Right renal pelvis (tissue), 4 donors: Measurements from ENCODE around the gene NFASC. TPM values are rescaled to one million over a fixed set of nuclear protein-coding genes. Genes with fewer than 3 reads are reported as not detected.
A peak's percentile ranks its signal among the peaks of the same experiment; 100 is the strongest.

Experiments used
- DNase-seq, 4 donors: peaks; one replicate each; pipeline ENCODE4 v3.0.0-alpha.2; 2013; ENCODE audit warnings: low read depth in 4 of 4, low spot score in 3 of 4, missing footprints in 1 of 4
- polyA plus RNA-seq, 4 donors: library from polyadenylated mRNA; unstranded; fragments of 120-200 nt; gene quantifications; one replicate each; pipeline ENCODE4 v1.2.1, GENCODE V29; 2013; ENCODE audit not compliant: insufficient read length in 4 of 4

NFASC gene
- polyA plus RNA-seq = 10 to 100 TPM; 13.0 to 34.1 (median 15.3) TPM

- DNase-seq = no peak
These were observed at the start of gene NFASC for GRCh38 chr1:204870160-204870912. Gene NFASC, plus strand, starts transcription at chr1:204870862. Its CDS starts 73,454 bp downstream, at chr1:204944316.

DNA sequence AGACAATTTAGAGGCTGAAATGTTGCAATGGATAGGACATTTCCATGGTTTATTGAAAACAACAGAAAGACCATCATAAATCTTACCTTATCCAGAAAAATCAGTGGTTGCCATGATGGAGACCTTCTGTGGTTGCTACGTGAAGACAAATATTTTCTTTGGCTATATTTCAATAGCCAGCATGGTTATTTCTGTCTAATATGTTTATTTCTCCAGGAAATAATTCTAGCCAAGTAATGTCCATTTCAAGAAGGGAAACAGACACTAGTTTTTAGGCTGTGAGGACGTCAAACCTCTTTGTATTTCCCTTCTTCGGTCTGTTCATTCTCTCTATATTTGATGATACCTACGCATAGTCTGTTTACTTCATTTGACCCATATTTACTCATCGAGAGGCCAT, 49.2 kb upstream of the NFASC start:
- DNase-seq = peak in 1 of 4 donors; percentile 42

DNA sequence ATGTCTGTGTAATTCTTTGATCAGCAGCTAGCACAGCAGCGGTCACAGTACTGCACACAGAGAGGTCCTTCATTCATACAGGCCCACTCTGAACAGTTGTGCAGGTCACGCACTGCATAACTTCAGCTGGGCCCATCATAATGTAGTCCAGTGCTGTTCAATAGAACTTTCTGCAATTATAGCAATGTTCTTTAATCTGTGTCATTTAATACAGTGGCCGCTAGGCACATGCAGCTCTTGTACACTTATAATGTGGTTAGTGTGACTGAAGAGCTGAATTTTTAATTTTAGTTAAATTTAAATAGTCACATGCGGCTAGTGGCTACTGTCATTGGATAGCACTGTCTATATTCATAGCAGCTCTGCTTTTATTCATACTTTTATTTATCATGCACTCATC, 48.7 kb upstream of the NFASC start:
- no peak for DNase-seq

- no peak for DNase-seq
These were observed 43.7 kb upstream of the NFASC start for GRCh38 chr1:204826970-204827369.

DNA sequence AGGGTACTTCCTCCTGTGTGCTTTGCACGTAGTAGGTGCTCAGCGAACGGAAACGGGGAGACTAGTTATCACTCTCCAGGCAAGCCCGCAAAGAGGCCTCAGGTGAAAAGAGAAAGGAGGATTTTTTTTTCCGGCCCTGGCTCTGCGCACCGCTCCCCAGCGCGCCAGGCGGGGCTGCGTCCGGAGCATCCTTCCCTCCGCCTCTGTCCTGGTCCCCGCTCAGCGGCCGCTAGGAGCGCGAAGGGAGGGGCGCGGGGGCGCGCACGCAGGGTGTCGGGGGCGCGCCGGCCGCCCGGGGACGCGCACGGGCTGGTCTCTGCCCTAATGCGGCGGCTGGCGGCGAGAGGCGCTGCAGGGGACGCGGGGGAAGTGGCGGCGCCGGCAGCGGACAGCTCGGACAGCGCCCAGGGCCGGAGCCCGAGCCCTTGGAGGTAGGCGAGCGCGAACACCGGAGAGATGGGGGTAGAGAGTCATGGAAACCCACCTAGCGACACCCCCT, 42.3 kb upstream of the NFASC start:
- peak in 3 of 4 donors; percentile 49 to 63 (median 58) for DNase-seq

DNA sequence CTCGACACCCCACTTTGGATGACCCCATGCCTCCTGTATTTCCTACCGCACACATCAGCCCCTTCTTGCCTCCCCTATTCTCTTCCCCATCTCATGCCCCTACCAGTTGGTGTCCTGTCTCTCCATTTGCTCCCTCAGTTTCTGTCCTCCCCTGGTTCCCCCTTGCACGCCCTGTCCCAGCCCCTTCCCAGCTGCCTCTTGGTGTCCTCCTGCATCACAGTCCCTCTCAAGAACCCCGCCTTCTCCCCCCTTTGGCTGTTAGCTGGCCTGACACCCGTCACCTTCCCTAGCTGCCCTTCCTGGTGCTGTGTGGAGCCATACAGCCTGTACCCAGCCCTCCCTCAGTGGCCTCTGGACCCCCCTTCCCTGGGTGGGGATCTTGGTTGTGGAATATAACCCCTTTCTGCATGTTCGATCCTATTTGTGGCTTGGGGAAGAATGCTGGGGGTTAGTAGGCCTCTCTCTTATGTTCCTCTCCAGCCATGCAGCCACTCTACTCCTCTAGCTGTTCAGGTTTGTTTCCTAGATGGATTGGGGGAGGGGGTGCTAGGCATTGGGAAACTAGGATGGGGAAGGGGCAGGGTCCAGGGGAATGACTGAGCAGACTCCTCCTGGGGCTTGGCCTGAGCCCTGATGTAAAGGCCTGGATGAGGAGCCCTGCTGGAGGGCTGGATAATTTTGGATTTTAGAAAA, 41.4 kb upstream of the NFASC start:
- no peak for DNase-seq

GRCh38 chr1:204830747-204831146, 39.9 kb upstream of the NFASC start:
- DNase-seq = no peak

DNA sequence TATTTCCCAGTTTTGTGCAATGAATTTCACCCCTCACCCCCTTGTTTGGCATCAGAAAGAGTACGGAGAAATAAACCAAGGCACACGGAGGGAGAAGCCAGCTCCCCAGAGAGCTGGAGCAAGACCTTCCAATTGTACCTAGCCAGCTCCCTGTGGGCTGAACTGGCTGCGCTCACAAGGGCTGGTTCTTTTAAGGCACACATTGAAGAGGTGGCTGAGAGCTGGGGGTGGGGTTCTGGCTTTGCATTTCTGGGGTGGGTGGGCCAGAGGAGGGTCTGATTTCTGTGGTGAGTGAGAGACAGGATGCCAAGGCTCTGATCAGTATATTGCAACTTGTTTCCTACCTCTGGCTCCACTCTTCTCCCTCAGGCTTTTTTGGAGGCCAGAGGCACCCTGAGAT, 39.5 kb upstream of the NFASC start:
- DNase-seq = no peak

- no peak for DNase-seq
These were observed 36.3 kb upstream of the NFASC start for GRCh38 chr1:204834336-204834735.

- no peak for DNase-seq
These were observed 35.9 kb upstream of the NFASC start for GRCh38 chr1:204834752-204835151.

DNA sequence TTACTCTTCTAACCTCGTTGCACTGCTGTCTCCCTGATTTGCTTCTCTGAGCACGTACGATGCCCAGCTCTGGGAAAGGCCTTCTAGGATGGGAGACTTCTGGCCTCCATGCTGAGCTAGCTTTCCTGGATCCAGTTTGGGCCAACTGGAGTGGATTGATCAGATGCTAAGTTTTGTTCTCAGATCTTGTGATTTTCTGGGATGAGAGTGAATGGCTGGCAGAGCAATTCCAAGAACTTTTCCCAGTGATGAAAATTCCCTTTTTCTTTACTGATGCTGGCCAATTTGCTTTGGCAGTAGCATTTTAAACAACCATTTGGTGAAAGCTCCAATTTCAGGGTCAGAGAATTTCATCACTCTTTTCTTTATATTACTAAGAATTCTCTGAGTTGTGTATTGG, 34.9 kb upstream of the NFASC start:
- no peak for DNase-seq

- DNase-seq = no peak
These were observed 33.8 kb upstream of the NFASC start for GRCh38 chr1:204836856-204837255.

- peak; percentile 67 to 80 (median 69) for DNase-seq
These were observed 33.1 kb upstream of the NFASC start for GRCh38 chr1:204837440-204838084.

- no peak for DNase-seq
These were observed 29.3 kb upstream of the NFASC start for GRCh38 chr1:204841316-204841715.

DNA sequence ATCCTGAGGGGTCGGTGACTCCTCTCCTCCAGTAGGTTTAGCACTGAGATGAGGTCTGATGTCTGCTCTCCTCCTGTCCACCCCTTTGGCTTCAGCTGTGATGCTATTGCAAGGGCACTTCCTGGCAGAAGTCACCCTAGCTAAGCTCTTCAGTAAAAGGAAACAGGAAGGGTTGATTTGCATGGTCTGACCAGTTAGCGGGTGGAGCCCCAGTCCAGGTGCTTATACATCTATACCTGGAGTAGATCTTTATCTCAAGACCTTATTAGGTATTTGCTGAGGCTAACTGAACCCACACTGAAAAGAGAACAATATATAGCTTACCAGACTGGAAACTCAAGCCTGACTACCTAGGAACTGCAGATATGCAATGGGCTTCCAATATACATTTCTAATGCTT, 28.9 kb upstream of the NFASC start:
- DNase-seq = no peak

- no peak for DNase-seq
These were observed 28.3 kb upstream of the NFASC start for GRCh38 chr1:204842369-204842768.

DNA sequence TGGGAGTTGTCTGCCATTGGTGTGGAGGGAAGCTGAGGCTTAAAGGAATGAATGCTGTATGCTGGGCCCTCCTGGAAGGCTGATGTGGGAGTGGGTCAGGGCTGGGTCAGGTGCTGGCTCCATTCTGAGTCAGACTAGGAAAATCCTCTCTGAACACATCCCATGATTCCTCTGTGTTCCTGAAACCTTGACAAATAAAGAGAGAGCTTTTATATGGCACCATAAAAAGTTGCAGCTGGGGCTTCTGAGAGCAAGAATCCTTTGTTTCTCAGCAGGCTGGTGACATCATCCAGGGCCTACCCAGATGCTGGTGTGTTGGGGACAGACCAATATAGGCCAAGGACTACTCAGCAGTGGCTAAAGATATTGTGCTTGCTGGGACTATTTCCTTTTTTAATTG, 27.8 kb upstream of the NFASC start:
- no peak for DNase-seq

- DNase-seq = no peak
These were observed 24.1 kb upstream of the NFASC start for GRCh38 chr1:204846546-204846945.

DNA sequence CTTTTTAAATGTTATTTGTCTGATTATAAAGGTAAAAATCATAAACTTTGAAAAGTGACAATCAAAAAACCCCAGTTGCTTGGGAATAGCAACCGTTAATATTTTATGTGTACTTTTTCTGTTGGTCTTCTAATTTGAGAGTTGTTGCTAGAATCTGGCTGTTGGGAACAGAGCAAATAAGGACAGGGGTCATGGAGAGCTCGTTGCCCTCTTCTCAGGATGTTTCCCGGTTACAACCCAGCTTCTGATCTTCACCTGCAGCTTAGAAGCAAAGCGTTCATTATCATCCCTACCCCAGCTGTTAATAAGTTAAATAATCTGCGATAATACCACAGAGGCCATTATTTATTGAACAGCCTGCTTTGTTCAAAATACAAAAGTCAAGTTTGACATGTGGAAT, 22.1 kb upstream of the NFASC start:
- DNase-seq = no peak

- DNase-seq = no peak
These were observed 17.8 kb upstream of the NFASC start for GRCh38 chr1:204852854-204853253.

- no peak for DNase-seq
These were observed 17.2 kb upstream of the NFASC start for GRCh38 chr1:204853436-204853835.
